Fibroblast of lung (primary cell): ENCODE measurements around the gene SLC6A17. TPM values are rescaled to one million over a fixed set of nuclear protein-coding genes. Genes with fewer than 3 reads are reported as not detected.
A peak's percentile ranks its signal among the peaks of the same experiment; 100 is the strongest.

ENCODE experiments used
- DNase-seq, 2 donors: peaks; one replicate each; pipeline versions ENCODE4 v3.0.0 to v3.0.0-alpha.2; 2010; ENCODE audit warnings: low read depth in 2 of 2
- H2AFZ ChIP-seq: 2 replicates; pipeline ENCODE4 v1.5.1; 2012; ENCODE audit warnings: low read length, control low read depth, inconsistent platforms
- H3K27ac ChIP-seq: 2 replicates; pipeline ENCODE4 v1.5.1; 2011; ENCODE audit warnings: low read length, control low read depth; ENCODE audit not compliant: insufficient read depth
- H3K27me3 ChIP-seq: 2 replicates; pipeline ENCODE4 v1.5.1; 2011; ENCODE audit warnings: mild to moderate bottlenecking, low read length; ENCODE audit not compliant: control insufficient read depth, insufficient read depth
- H3K36me3 ChIP-seq: 2 replicates; pipeline ENCODE4 v1.5.1; 2011; ENCODE audit warnings: low read length; ENCODE audit not compliant: control insufficient read depth, insufficient read depth
- H3K4me1 ChIP-seq: 2 replicates; pipeline ENCODE4 v1.5.1; 2011; ENCODE audit warnings: low read length; ENCODE audit not compliant: control insufficient read depth, insufficient read depth; ENCODE audit errors: extremely low read depth
- H3K4me2 ChIP-seq: 2 replicates; pipeline ENCODE4 v1.5.1; 2011; ENCODE audit warnings: low read length, control low read depth; ENCODE audit not compliant: insufficient read depth; ENCODE audit errors: extremely low read depth
- H3K4me3 ChIP-seq, 4 experiments: fragments of 200-600 bp in 1 of 4; sonication (generic) in 1 of 4; replicated peaks in 1 of 4; 2 replicates each; pipeline ENCODE4 v1.5.1; 2011 to 2016; ENCODE audit warnings: low read length in 4 of 4, low read depth in 3 of 4, mild to moderate bottlenecking in 3 of 4, control low read depth in 2 of 4, inconsistent platforms in 1 of 4, mixed read lengths in 1 of 4; ENCODE audit not compliant: insufficient read depth in 1 of 4; ENCODE audit errors: control extremely low read depth in 1 of 4
- H3K79me2 ChIP-seq: 2 replicates; pipeline ENCODE4 v1.5.1; 2012; ENCODE audit warnings: mild to moderate bottlenecking, low read length, inconsistent platforms; ENCODE audit not compliant: control insufficient read depth, insufficient read depth
- H3K9ac ChIP-seq: 2 replicates; pipeline ENCODE4 v1.5.1; 2011; ENCODE audit warnings: mild to moderate bottlenecking, low read length, control low read depth; ENCODE audit not compliant: insufficient read depth
- H3K9me3 ChIP-seq: 2 replicates; pipeline ENCODE4 v1.5.1; 2012; ENCODE audit warnings: low read depth, low read length; ENCODE audit not compliant: control insufficient read depth, insufficient read depth
- H4K20me1 ChIP-seq: 2 replicates; pipeline ENCODE4 v1.5.1; 2011; ENCODE audit warnings: low read length; ENCODE audit not compliant: control insufficient read depth, insufficient read depth; ENCODE audit errors: extremely low read depth
- CTCF ChIP-seq, 2 donors: IDR thresholded peaks in 1 of 2; conservative IDR thresholded peaks in 1 of 2; 1 replicate in 1 of 2; 2 replicates in 1 of 2; pipeline ENCODE4 v1.5.1; 2011 to 2012; ENCODE audit warnings: low read length in 2 of 2, control low read depth in 1 of 2, inconsistent platforms in 1 of 2, low read depth in 1 of 2, mild to moderate bottlenecking in 1 of 2
- EZH2 ChIP-seq: IDR thresholded peaks from 2 replicates; pipeline ENCODE4 v1.5.1; 2012; ENCODE audit warnings: low read length, control low read depth, mild to moderate bottlenecking; ENCODE audit errors: missing control alignments
- polyA minus RNA-seq: library from RNA; depleted of rRNA, polyadenylated mRNA; stranded (reverse); fragments of >200 nt; gene quantifications from 2 replicates; pipeline ENCODE4 v1.2.3, GENCODE V29; 2011; ENCODE audit warnings: low replicate concordance
- polyA plus RNA-seq, 2 donors: library from polyadenylated mRNA; depleted of rRNA in 1 of 2; stranded (reverse) in 1 of 2; unstranded in 1 of 2; fragments of >200 nt; gene quantifications; 2 replicates each; pipeline ENCODE4 v1.2.1, GENCODE V29; 2011 to 2012; ENCODE audit warnings: missing spikeins in 1 of 2
- total RNA-seq: library from RNA; depleted of rRNA; stranded (reverse); fragments of >200 nt; gene quantifications from 2 replicates; pipeline ENCODE4 v1.2.1, GENCODE V29; 2014

The SLC6A17 gene
- under 0.01 TPM in 1 of 2 replicates, not detected in the other for total RNA-seq
- 0.09 and 0.14 TPM in 2 replicates for polyA plus RNA-seq
- 0.15 and 0.37 TPM in 2 replicates for polyA plus RNA-seq (2012)
- 0.93 and 1.3 TPM in 2 replicates for polyA minus RNA-seq

- peaks cover 9% of the 10 kb centered on the region for H3K27me3 ChIP-seq
- H3K9ac ChIP-seq, result no peak within 1 kb of the TSS
- H2AFZ ChIP-seq, result no peak within 1 kb of the TSS
- H3K27ac ChIP-seq, result no peak within 1 kb of the TSS
- peak within 1 kb of the TSS in 1 of 4 experiments; percentile 44 for H3K4me3 ChIP-seq
- H4K20me1 ChIP-seq, result no peaks in the 10 kb centered on the region
- no peaks in the 10 kb centered on the region for H3K9me3 ChIP-seq
- no peaks in the 10 kb centered on the region for H3K79me2 ChIP-seq
- DNase-seq, result peak; percentile 17 to 59
- H3K4me1 ChIP-seq, result no peaks in the 10 kb centered on the region
- H3K36me3 ChIP-seq, result no peaks in the 10 kb centered on the region
- peak within 1 kb of the TSS; percentile 66 for H3K4me2 ChIP-seq
- no peak for TF ChIP-seq EZH2
- TF ChIP-seq CTCF (conservative IDR thresholded peaks at IDR 0.05 in 1 of 2, IDR thresholded peaks at IDR 0.05 in 1 of 2; ENCODE audit: low read depth in 1 of 2, low read length in 2 of 2), result no peak
Observed at GRCh38 chr1:110150330-110151174, at the start of gene SLC6A17. SLC6A17 (plus strand) TSS chr1:110150494; CDS start chr1:110166930, 16,436 bp downstream.

- H3K27ac ChIP-seq, result no peak overlapping the region
- no peak overlapping the region for H3K4me2 ChIP-seq
- H3K4me1 ChIP-seq, result peaks cover 8% of the 10 kb centered on the region
- peak overlapping the region; percentile 41 for H2AFZ ChIP-seq
- TF ChIP-seq CTCF (conservative IDR thresholded peaks at IDR 0.05 in 1 of 2, IDR thresholded peaks at IDR 0.05 in 1 of 2; ENCODE audit: low read depth in 1 of 2, low read length in 2 of 2) (no peak), EZH2 (no peak)
- no peaks in the 10 kb centered on the region for H4K20me1 ChIP-seq
- H3K9me3 ChIP-seq, result no peaks in the 10 kb centered on the region
- no peak overlapping the region for H3K4me3 ChIP-seq
- peaks cover 3% of the 10 kb centered on the region for H3K27me3 ChIP-seq
- no peak overlapping the region for H3K9ac ChIP-seq
- no peaks in the 10 kb centered on the region for H3K36me3 ChIP-seq
- H3K79me2 ChIP-seq, result no peaks in the 10 kb centered on the region
- no peak for DNase-seq
Observed at GRCh38 chr1:110102081-110102480, 48.2 kb upstream of the SLC6A17 start.

GRCh38 chr1:110106013-110106941 lies 44.0 kb upstream of the SLC6A17 start:
- Histone ChIP-seq H3K4me1 (peaks cover 8% of the 10 kb centered on the region), H3K9me3 (no peaks in the 10 kb centered on the region), H3K4me3 (no peak overlapping the region), H3K4me2 (no peak overlapping the region), H2AFZ (no peak overlapping the region), H4K20me1 (no peaks in the 10 kb centered on the region), H3K36me3 (no peaks in the 10 kb centered on the region), H3K27me3 (peaks cover 3% of the 10 kb centered on the region), H3K27ac (no peak overlapping the region), H3K79me2 (no peaks in the 10 kb centered on the region), H3K9ac (no peak overlapping the region)
- no peak for TF ChIP-seq EZH2
- peak; percentile 84 to 98 for TF ChIP-seq CTCF (conservative IDR thresholded peaks at IDR 0.05 in 1 of 2, IDR thresholded peaks at IDR 0.05 in 1 of 2; ENCODE audit: low read depth in 1 of 2, low read length in 2 of 2)
- peak; percentile 50 to 67 for DNase-seq
